ENCODE measurements around the gene THSD4.

THSD4 gene

DNA sequence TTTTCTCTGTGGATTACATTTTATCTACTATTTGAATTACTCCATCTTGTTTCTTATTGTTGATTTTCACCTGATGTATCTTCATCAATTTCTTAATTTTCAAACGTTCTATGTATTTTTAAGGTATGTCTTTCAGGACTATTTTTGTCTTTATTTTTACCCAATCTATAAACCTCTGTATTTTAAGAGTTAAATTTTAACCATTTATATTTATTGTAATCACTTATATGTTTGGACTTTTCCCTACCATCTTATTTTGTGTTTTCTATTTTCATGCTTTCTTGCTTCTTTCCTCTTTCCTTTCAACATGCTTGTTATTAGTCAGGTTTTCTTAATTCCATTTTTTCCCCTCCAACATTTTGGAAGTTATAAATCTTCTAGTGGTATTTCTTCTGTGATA lies 645.6 kb downstream of the THSD4 start:
- in situ Hi-C loops (cut with MboI; ENCODE audit: low pct_unique_long_range_greater_than_20kb, low sequenced_read_pairs): no loop called here
- no peak for DNase-seq

DNA sequence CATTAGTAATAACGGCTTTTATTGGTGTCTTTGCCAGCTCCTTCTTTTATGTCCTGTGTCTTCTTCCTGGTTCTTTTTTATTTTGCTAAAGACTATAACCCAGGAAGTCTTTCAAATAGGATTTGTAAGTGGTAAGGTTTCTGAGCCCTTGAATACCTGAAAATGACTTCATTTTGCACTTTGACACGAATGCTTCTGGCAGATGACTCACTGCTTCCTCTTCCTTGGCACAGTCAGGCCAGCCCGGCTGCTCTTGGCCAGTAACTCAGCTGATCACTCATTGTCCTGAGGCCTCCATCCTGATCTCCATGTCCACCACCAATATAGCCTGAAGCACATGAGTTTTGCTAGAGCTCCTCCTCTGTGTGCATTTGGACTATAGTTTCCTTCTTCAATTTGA lies 646.4 kb downstream of the THSD4 start:
- no peak for DNase-seq
- in situ Hi-C loops (cut with MboI; ENCODE audit: low pct_unique_long_range_greater_than_20kb, low sequenced_read_pairs): no loop called here

DNA sequence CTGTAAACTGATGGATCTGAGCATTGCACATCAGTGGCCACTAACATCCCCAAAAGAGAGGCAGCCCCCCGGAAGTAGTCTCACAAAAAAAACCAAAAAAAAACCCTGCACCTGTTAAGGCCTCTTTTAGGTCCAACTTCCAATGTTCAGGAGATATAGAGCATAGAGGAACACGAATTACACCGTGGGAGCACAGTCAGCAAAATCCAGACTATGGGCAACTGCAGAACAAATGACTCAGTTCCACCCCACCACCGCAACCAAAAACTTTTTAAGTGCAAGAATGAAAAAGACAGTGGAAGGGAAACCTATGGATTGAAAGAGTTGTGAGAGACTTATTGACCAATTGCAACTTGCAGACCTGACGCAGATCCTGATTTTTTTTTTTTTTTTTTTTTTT lies 652.9 kb downstream of the THSD4 start:
- no peak for DNase-seq
- in situ Hi-C loops (cut with MboI; ENCODE audit: low pct_unique_long_range_greater_than_20kb, low sequenced_read_pairs): no loop called here

DNA sequence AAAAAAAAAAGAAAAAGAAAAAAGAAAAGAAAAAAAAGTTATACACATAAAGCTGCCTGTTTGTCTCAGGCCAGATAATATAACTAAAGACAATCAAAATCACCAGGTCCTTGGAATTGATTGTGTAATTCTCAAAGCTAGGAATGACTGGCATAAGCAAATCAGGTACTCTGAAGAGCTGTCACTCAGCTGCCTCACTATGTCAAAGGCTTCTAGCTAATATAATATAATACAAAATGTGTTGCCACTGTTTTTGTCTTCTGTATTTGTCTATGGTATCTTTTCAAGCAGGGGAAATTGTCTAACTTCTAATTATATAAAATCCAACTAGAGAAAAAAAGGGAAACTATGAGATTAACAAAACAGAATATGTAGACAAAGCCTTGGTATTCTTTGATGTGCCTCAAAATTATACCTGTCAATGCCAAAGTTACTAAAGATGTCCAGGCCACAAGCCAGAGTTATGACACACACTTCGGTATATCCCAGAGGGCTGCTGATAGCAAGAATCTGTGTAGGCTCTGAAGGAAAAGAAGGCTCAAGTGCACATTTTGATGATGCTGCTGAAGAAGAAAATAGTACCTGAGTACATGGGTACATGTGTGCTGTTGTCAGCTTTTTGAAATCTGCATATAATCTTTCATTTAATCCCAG lies 658.1 kb downstream of the THSD4 start:
- in situ Hi-C loops (cut with MboI; ENCODE audit: low pct_unique_long_range_greater_than_20kb, low sequenced_read_pairs): no loop called here
- no peak for DNase-seq

DNA sequence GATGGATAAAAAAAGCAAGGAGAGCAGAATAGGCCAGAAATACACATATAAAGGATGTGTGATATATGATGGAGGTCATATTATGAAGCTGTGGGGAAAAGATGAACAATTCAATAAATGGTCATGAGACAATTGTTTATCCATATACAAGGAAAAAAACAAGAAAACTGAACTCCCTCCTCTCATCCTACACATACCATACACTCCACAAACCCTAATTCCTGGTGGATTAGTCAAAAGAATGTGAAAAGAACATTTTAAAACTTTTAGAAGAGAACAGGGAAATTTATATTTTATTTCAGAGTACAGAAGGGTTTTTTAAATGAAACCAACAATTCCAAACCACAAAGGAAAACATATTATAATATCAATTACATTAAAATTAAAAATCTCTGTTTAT lies 660.6 kb downstream of the THSD4 start:
- no peak for DNase-seq
- in situ Hi-C loops (cut with MboI; ENCODE audit: low pct_unique_long_range_greater_than_20kb, low sequenced_read_pairs): no loop called here

DNA sequence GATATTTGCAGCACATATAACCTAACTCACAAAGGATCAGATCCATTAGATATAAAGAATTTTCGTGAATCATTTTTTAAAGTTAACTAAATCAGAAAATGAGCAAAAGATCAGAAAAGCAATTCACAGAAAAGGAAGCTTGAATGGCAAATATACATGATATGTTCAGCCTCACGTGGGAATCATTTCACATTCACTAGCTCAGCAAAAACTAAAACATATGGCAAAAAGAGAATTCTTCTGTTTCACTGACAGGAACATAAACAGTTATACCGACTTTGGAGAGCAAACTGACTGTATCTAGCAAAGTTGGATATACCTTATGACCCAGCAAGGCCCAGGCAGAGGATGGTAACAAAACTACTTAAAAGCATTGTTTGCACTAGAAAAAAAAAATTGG lies 661.0 kb downstream of the THSD4 start:
- DNase-seq: no peak
- in situ Hi-C loops (cut with MboI; ENCODE audit: low pct_unique_long_range_greater_than_20kb, low sequenced_read_pairs): no loop called here

DNA sequence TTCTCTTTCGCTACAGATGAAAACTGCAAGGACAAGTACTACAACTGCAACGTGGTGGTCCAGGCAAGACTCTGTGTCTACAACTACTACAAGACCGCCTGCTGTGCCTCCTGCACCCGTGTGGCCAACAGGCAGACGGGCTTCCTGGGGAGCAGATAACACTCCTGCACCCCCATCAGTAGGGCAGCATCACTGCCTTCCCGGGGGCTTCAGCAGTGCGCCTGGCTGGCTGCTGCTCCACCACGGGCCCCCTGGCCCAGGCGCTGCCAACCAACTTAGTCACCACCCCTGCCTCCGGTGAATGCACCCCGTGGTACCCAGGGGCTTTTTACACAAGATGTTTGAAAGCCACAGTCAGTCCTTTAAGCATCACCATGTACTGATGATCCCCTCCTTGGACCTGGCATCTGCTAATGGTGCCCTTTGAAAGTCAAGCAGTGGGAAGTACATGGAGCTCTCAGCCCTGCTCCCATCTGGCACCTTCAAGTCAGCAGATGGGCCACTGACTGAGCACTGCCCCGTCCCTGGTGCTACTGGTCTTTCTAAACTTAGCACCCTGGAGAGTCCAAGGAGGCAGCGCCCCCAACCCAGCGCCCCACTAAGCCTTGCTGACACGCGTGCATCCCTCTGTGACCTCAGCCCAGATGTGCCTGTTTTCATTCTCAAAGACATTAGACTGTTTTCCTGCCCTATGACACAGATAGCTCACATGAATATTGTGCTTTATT lies 662.1 kb downstream of the THSD4 start:
- no peak for DNase-seq
- in situ Hi-C loops (cut with MboI; ENCODE audit: low pct_unique_long_range_greater_than_20kb, low sequenced_read_pairs): no loop called here

DNA sequence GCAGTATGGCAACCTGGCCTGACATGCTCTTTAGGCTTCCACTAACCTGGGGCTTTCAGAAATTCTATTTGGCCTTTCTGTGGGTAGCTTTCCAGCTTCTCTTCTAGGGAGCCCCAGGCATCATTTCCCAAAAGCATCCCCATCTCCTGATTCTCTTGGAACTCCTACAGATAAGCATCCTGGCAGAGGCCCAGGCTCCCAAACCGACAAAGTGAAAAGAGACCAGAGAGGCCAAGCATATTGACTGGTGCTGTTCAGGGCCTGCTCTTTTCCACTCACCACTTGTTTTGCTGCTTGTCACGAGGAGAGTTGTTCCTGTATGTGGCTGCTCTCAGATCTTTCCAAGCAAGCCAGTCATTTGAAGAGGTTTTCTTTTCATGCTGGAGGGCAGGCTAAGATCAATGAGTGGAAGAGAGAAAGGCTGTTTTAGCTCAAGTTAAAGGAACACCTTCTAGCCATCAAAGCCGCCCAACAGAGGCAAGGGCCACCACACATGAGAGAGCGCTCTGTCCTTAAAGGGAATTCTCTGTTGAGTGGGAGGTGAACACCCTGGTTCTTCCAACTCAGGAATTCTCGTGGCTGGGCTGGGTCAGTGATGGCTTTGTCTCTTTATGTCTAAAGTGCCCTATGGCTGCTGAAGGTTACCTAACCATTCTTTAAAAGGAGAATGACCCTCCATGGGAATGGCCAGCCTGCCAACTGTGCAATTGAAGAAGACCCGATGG lies 664.0 kb downstream of the THSD4 start:
- in situ Hi-C loops (cut with MboI; ENCODE audit: low pct_unique_long_range_greater_than_20kb, low sequenced_read_pairs): no loop called here
- no peak for DNase-seq

DNA sequence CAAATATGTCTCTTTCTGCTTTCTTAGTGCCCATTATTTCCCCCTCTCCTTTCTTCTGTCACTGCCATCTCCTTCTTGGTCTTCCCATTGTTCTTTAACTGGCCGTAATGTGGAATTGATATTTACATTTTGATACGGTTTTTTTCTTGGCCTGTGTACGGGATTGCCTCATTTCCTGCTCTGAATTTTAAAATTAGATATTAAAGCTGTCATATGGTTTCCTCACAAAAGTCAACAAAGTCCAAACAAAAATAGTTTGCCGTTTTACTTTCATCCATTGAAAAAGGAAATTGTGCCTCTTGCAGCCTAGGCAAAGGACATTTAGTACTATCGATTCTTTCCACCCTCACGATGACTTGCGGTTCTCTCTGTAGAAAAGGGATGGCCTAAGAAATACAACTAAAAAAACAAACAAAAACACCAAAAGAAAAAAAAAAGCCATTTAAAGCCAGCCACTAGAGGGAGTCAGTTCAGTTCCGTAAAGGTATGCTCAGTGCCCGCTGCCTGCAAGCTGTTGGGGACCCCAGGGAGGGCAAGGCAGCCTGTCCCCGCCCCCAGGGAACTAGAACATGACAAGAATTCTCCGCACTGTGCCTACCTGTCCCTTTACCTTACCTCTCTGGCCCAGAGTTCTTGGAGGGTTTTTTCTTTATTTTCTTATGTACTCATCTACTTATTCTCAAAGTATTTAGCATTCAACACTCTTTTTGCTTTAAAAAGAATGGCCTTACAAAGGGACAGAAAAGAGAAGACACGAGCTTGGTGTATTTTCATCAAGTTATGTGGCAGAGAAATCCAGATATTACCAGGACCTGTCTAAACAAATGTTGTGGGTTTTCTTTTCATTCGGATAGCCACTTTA lies 665.1 kb downstream of the THSD4 start:
- DNase-seq: peak; percentile 79
- in situ Hi-C loops (cut with MboI; ENCODE audit: low pct_unique_long_range_greater_than_20kb, low sequenced_read_pairs): no loop called here

DNA sequence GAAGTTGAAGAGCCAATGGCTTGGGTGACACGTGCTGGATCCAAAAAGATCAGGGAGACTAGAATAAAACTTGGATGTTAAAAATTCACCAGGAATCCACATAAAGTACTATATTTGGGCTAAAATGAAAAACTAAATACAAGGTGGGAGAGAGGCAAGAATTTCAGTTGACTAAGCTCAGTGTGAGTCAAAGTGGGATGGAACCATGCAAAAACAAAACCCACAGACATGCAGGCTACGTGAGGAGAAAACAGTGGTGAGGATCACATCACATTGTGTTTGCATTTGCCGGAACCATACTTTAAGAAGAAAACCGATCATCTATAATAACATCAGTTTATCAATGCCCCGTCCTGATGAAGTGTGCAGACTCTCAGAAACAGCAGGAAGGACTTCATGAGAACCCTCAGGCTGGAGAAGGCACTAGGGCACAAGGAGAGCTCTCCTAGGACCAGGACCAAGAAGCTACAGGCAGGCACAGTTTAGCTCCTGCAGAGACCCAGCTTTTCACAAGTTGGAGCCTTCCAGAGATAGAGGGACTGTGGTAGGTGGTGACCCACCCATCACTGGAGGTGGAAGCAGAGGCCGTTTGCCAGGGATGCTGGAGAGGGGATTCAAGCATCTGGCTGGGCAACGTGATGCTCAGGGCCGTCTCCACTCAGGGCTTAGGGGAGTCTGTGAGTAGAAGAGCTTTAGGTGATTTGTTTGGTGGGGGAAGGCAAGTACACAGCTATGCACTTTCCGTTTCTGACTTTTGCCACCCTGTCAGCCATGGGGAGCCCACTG lies 666.1 kb downstream of the THSD4 start:
- in situ Hi-C loops (cut with MboI; ENCODE audit: low pct_unique_long_range_greater_than_20kb, low sequenced_read_pairs): no loop called here
- no peak for DNase-seq

DNA sequence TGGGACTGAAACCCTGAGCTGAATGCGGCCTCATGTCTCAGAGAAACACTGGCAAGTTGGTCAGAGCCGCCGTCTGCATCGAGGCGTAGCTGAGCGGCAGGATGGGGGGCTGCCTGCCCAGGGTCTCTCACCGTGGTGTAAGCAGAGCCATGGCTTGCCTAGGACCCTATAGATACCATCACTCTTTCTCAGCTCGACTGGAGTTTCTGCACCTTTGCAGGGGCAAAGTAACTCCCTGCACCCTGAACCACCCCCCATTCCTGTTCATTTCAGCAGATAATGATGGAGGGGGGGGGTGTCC lies 666.6 kb downstream of the THSD4 start:
- no peak for DNase-seq
- in situ Hi-C loops (cut with MboI; ENCODE audit: low pct_unique_long_range_greater_than_20kb, low sequenced_read_pairs): no loop called here

DNA sequence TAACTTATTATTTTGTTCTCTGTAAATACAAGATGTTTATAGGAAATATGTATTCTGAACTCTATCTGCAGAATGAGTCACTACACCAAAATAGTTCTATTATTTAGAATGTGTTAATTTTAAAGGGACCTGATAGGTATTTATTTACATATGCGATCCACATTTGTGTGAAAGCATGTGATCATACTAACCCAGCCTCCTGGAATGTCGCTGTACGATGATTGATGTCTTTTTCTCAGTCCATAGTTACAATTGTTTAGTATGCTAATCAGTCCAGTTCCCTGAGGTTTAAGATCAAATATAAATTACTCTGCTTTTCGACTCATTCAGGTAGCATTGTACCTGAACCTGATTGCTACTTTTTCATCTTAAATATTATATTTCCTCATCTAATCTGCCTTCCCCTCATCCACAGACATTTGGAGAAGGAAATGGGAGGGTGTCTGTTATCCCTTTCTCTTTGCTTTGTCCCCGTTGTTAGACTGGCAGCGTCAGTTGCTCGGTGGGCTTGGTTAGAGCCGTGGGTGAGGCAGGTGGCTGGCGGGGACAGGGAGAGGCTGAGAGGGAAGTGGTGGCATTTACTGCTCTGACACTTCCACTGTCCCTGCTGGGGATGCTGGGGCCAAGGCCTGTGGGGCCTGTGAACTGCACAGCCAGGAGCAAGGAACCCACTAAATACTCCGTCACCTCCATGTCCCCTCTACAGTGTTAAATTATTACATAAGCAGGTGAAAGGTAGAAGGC lies 667.3 kb downstream of the THSD4 start:
- in situ Hi-C loops (cut with MboI; ENCODE audit: low pct_unique_long_range_greater_than_20kb, low sequenced_read_pairs): no loop called here
- no peak for DNase-seq

DNA sequence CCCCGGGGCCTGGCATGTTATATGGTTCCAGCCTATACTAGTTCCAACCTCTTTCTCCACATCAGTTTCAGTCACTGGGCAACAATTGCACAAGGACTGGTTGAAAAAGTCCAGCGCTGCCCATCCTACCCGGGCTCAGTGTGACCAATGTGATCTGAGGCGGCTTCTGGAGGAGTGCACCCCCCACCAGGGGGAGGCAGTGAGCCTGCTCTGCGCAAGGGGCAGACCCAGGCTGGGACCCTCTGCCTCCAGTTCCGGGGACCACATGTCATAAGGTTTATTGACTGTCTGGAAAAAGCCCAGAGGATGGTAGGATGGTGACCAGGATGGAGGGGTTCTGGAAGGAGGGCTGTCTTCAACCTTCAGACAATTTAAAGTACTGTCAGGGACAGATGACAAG lies 669.4 kb downstream of the THSD4 start:
- no peak for DNase-seq
- in situ Hi-C loops (cut with MboI; ENCODE audit: low pct_unique_long_range_greater_than_20kb, low sequenced_read_pairs): no loop called here

DNA sequence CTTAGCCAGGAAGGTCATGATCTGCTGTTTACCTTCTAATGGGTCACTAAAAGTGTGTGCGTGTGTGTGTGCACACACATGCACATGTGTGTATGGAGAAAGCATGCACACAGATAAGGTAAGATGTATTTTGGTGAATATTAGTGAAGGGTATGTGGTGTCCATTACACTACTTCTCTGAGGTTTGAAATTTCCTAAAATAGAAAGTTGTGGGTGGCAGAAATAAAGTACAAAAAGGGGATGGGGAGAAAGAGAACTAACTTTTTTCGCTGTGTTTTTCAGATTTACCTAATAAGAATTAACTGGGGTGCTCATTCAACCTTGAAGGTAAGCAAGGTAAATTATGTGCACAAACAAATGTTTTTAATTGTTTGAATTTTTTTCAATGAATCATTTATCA lies 670.7 kb downstream of the THSD4 start:
- in situ Hi-C loops (cut with MboI; ENCODE audit: low pct_unique_long_range_greater_than_20kb, low sequenced_read_pairs): no loop called here
- DNase-seq: no peak

DNA sequence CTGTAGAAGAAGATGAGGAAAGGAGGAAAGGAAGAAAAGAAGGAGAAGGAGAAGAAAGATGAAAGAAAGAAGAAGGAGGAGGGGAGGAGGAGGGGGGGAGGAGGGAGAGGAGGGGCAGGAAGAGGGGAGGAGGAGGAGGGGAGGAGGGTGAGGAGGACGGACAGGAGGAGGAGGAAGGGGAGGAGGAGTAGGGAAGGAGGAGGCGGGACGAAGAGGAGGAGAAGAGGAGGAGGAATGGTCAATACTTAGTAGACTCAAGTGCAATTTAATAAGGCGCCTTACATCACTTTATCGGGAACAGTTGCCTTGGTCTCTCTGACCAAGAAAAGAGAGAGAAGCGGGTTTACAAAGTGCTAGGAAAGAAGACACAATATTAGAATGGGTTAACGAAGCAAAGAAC lies 671.4 kb downstream of the THSD4 start:
- in situ Hi-C loops (cut with MboI; ENCODE audit: low pct_unique_long_range_greater_than_20kb, low sequenced_read_pairs): no loop called here
- no peak for DNase-seq

DNA sequence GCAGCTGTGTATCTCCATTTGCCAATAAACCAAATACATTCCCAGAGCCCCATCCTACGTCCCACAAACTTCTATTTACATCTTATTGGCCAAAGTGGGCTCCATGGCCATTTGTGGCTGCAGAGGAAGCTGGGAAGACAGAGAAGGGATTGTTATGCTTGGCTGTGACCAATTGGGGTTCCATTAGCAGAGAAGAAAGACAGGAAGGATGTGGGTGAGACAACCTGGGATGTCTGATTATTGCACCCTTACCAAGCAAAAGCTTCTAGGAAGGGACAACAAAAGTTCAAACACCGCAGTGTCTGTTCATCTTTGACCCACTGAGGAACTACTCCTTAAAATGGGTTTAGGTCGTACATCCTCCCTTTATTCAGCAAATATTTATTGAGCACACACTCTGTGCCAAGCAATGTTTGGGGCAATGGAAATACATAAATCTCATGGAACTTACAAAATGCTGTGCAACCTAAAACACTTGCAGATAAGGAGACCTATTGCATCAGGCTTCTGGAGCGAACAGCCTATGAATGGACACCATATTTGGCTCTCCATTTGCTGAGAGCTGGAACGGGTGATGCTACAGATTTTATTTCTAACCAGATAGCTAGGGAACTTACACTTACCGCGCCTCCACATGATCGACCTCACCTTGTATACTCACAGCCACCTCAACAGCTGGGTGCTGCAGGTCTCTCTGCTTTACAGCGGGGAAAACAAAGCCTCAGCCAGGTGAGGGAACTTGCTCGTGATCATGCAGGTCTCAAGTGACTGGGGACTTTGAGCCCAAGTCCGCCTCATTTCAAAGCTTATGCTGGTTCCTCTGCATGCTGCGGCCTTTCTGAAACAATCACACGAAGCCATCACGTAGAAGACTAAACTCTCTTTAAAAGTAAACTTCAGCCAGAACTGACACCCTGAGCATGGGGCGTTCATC lies 673.6 kb downstream of the THSD4 start:
- no peak for DNase-seq
- in situ Hi-C loops (cut with MboI; ENCODE audit: low pct_unique_long_range_greater_than_20kb, low sequenced_read_pairs): no loop called here

DNA sequence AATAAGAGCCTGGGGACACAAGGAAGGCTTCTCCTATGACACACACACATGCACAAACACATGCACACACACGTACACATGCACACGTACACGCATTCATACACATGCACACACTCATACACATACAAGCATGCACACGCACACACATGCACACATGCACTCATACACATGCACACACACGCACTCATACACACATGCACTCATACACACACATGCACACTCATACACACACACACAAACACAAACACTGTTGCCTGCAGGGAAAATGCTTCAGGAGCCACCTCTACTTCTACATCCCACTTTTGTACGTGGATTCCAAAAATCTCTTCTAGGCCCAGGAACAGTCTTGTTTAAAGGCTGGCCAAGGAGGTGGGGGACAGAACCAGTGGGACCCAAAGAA lies 674.3 kb downstream of the THSD4 start:
- in situ Hi-C loops (cut with MboI; ENCODE audit: low pct_unique_long_range_greater_than_20kb, low sequenced_read_pairs): no loop called here
- no peak for DNase-seq

Data from KBM-7 (cell line).